CD4-positive, alpha-beta T cell treated with Interleukin-4 for 1 hour (primary cell): ENCODE measurements around the gene CORO1A.
"Not testable (repeated sequence)": the region's sequence is repeated elsewhere in the genome, so short reads cannot be mapped to it uniquely, and the experiment has no call there.

Experiments used
- DNase-seq, 2 donors: peaks; one replicate each; pipeline ENCODE4 v3.0.0-alpha.2; 2020 to 2022

The CORO1A gene

GRCh38 chr16:30183233-30184095 is at the start of gene CORO1A:
TSS of gene CORO1A (plus strand) at chr16:30183602. CDS start at chr16:30185210, 1,608 bp downstream.
- DNase-seq, result peak; percentile 81

GRCh38 chr16:30136971-30137605 is 46.3 kb upstream of the CORO1A start:
- no peak for DNase-seq

- DNase-seq, result no peak
These were observed 45.5 kb upstream of the CORO1A start for GRCh38 chr16:30137897-30138296.

- no peak for DNase-seq
These were observed 43.6 kb upstream of the CORO1A start for GRCh38 chr16:30139583-30140481.

GRCh38 chr16:30141750-30142149 is 41.7 kb upstream of the CORO1A start:
- no peak for DNase-seq

GRCh38 chr16:30142672-30143346 is 40.6 kb upstream of the CORO1A start:
- peak; percentile 42 to 52 for DNase-seq

- no peak for DNase-seq
These were observed 40.1 kb upstream of the CORO1A start for GRCh38 chr16:30143347-30143702.

GRCh38 chr16:30144017-30144416 is 39.4 kb upstream of the CORO1A start:
- no peak for DNase-seq

- no peak for DNase-seq
These were observed 38.5 kb upstream of the CORO1A start for GRCh38 chr16:30144917-30145316.

- DNase-seq, result no peak
These were observed 37.7 kb upstream of the CORO1A start for GRCh38 chr16:30145657-30146056.

GRCh38 chr16:30147843-30148510 is 35.4 kb upstream of the CORO1A start:
- DNase-seq, result no peak

- DNase-seq, result peak in 1 of 2 donors; percentile 8
These were observed 34.0 kb upstream of the CORO1A start for GRCh38 chr16:30149250-30149930.

- DNase-seq, result no peak
These were observed 32.3 kb upstream of the CORO1A start for GRCh38 chr16:30151091-30151490.

GRCh38 chr16:30152517-30152916 is 30.9 kb upstream of the CORO1A start:
- no peak for DNase-seq

GRCh38 chr16:30155188-30155587 is 28.2 kb upstream of the CORO1A start:
- no peak for DNase-seq

- DNase-seq, result no peak
These were observed 26.2 kb upstream of the CORO1A start for GRCh38 chr16:30157214-30157613.

- no peak for DNase-seq
These were observed 19.9 kb upstream of the CORO1A start for GRCh38 chr16:30163538-30163937.

- peak; percentile 31 to 49 for DNase-seq
These were observed 17.1 kb upstream of the CORO1A start for GRCh38 chr16:30166202-30166902.

GRCh38 chr16:30168746-30169145 is 14.7 kb upstream of the CORO1A start:
- not testable (repeated sequence) for DNase-seq

GRCh38 chr16:30169416-30169815 is 14.0 kb upstream of the CORO1A start:
- DNase-seq, result not testable (repeated sequence)

- not testable (repeated sequence) for DNase-seq
These were observed 13.3 kb upstream of the CORO1A start for GRCh38 chr16:30170145-30170544.
